MCF 10A (cell line): Measurements from ENCODE around the gene SUN3. TPM values are rescaled to one million over a fixed set of nuclear protein-coding genes. Genes with fewer than 3 reads are reported as not detected.

Experiments used
- BruUV-seq: library from RNA; stranded (reverse); fragments of 400-500 nt; replicated peaks from 2 replicates; lab custom pipeline; 2021; lab: Mats Ljungman, UMichigan
- CTCF ChIA-PET: fragments of 300-600 bp; sonication (Branson Sonifier 250); formaldehyde crosslinking; extraction: SDS; loops from one replicate; lab custom pipeline; 2021; ENCODE audit warnings: antibody characterized with exemption, inconsistent platforms; lab: Yijun Ruan, JAX
- POLR2A ChIA-PET: fragments of 300-600, 350-650 bp; sonication (Branson Sonifier 250); formaldehyde crosslinking; extraction: SDS; loops from one replicate; lab custom pipeline; 2020; ENCODE audit warnings: antibody characterized with exemption, inconsistent platforms; lab: Yijun Ruan, JAX
- DNase-seq: peaks from one replicate; pipeline ENCODE4 v3.0.0-alpha.2; 2018; ENCODE audit not compliant: unreplicated experiment
- H3K27ac Mint-ChIP-seq: one replicate; pipeline ENCODE4 v1.8.0; 2022; ENCODE audit warnings: mild to moderate bottlenecking, low read depth, mixed read lengths; ENCODE audit not compliant: unreplicated experiment
- H3K27me3 Mint-ChIP-seq: one replicate; pipeline ENCODE4 v1.8.0; 2022; ENCODE audit warnings: mixed read lengths; ENCODE audit not compliant: insufficient read depth, unreplicated experiment
- H3K36me3 Mint-ChIP-seq: one replicate; pipeline ENCODE4 v1.8.0; 2022; ENCODE audit warnings: mild to moderate bottlenecking, moderate library complexity, mixed read lengths; ENCODE audit not compliant: insufficient read depth, unreplicated experiment
- H3K4me1 Mint-ChIP-seq: one replicate; pipeline ENCODE4 v1.8.0; 2022; ENCODE audit warnings: mixed read lengths; ENCODE audit not compliant: insufficient read depth, unreplicated experiment
- H3K4me3 Mint-ChIP-seq: one replicate; pipeline ENCODE4 v1.8.0; 2022; ENCODE audit warnings: mild to moderate bottlenecking, moderate library complexity, mixed read lengths; ENCODE audit not compliant: unreplicated experiment
- H3K9me3 Mint-ChIP-seq: one replicate; pipeline ENCODE4 v1.8.0; 2022; ENCODE audit warnings: mixed read lengths; ENCODE audit not compliant: unreplicated experiment
- intact Hi-C: fragments of 100-400 bp; cut with micrococcal nuclease; formaldehyde crosslinking; loops from 2 replicates; pipeline ENCODE4 v1.14.1; 2022
- total RNA-seq: library from RNA; stranded (reverse); gene quantifications from 2 replicates; pipeline ENCODE4 v1.2.3, GENCODE V29; 2022
- TF ChIP-seq, protein P1 (sequence below): fragments of 200-600 bp; IDR thresholded peaks from one replicate; pipeline ENCODE4 v1.8.0; 2022; ENCODE audit warnings: antibody characterized with exemption, mild to moderate bottlenecking; ENCODE audit not compliant: unreplicated experiment

Gene SUN3
- total RNA-seq, 1 experiment from 2014 or later = not detected

DNA sequence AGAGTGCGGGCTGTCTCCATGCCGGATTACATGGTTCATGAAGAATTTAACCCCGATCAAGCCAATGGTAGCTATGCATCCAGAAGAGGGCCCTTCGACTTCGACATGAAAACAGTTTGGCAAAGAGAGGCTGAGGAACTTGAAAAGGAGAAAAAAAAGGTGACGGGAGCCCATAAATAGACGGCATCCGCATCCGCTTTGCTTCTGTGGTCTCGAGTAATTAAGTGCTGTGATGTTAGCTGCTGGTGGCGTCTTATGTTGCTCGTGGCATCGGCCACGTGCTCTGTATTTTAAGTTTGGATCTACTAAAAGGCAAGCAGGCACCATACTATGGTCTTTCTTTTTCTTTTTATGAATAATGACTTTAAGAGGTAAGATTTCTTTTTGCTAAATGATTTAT lies 17.6 kb upstream of the SUN3 start:
- no peaks in the 10 kb centered on the region for H3K9me3 Mint-ChIP-seq
- peaks cover 19% of the 10 kb centered on the region for H3K4me1 Mint-ChIP-seq
- H3K4me3 Mint-ChIP-seq = no peak overlapping the region
- CTCF ChIA-PET = no interaction called here
- POLR2A ChIA-PET = no interaction called here
- H3K27me3 Mint-ChIP-seq = no peaks in the 10 kb centered on the region
- BruUV-seq = no TSS peak
- H3K27ac Mint-ChIP-seq = no peak overlapping the region
- no peaks in the 10 kb centered on the region for H3K36me3 Mint-ChIP-seq
- TF ChIP-seq, protein P1, sequence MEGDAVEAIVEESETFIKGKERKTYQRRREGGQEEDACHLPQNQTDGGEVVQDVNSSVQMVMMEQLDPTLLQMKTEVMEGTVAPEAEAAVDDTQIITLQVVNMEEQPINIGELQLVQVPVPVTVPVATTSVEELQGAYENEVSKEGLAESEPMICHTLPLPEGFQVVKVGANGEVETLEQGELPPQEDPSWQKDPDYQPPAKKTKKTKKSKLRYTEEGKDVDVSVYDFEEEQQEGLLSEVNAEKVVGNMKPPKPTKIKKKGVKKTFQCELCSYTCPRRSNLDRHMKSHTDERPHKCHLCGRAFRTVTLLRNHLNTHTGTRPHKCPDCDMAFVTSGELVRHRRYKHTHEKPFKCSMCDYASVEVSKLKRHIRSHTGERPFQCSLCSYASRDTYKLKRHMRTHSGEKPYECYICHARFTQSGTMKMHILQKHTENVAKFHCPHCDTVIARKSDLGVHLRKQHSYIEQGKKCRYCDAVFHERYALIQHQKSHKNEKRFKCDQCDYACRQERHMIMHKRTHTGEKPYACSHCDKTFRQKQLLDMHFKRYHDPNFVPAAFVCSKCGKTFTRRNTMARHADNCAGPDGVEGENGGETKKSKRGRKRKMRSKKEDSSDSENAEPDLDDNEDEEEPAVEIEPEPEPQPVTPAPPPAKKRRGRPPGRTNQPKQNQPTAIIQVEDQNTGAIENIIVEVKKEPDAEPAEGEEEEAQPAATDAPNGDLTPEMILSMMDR = no peak
- intact Hi-C loops = no loop called here
- DNase-seq = no peak

DNA sequence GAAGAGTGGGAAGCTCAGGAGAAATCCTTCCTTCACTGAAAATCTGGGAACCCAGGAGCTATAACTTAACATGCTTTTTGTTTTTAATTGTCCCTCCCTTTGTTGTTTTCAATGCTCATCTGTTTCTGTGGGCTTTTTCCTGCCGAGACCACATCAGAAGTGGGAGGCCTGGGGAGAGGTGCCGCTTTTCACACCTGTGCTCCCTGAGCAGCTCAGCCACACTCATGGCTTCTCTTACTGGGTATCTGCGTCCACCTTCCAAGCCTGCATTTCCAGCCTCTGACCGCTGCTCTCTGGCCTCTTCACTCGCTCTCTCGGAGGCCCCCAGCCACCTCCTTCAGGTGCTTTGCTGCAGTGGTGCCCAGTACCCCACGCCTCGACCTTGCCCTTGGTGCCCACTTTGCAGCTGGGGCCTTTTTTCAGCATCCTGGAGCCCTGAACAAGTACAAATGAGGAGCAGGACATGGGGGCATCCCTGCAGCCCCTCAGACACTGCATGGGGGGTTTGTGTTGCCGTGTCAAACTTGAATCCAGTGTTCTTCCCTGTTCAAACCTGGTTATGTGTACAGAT lies 16.4 kb upstream of the SUN3 start:
- Mint-ChIP-seq H3K27me3 (no peaks in the 10 kb centered on the region), H3K36me3 (no peaks in the 10 kb centered on the region), H3K27ac (no peak overlapping the region), H3K4me1 (peaks cover 25% of the 10 kb centered on the region), H3K4me3 (no peak overlapping the region), H3K9me3 (no peaks in the 10 kb centered on the region)
- DNase-seq = no peak
- intact Hi-C loops = no loop called here
- POLR2A ChIA-PET = no interaction called here
- TF ChIP-seq, protein P1 = no peak
- CTCF ChIA-PET = interaction anchor here (0.6 kb wide), 1 partner anchor 71 kb away, joined by 4 read pairs; no protein-coding TSS in a partner anchor
- BruUV-seq = no TSS peak

DNA sequence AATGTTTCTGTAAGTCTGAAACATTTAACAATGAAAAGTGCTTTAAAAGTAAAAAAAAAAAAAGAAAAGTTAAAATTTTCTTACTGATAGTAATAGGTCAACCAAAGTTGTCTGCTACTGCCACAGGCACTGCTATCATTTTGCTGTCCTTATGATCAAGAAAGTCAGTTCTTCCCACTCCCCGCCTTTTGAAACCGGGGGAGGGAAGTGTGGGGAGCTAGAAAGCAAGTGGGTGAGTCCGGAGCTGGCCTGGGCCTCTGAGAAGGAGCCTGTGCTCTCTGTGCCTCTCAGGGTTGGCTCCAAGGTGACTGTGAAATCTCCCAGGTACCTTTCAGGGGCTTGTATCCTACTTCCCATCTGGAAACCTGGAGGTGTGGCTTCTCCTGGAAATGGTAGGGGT lies 13.7 kb upstream of the SUN3 start:
- POLR2A ChIA-PET = no interaction called here
- Mint-ChIP-seq H3K4me3 (no peak overlapping the region), H3K36me3 (no peaks in the 10 kb centered on the region), H3K27me3 (no peaks in the 10 kb centered on the region), H3K27ac (no peak overlapping the region), H3K9me3 (no peaks in the 10 kb centered on the region), H3K4me1 (peaks cover 17% of the 10 kb centered on the region)
- DNase-seq = no peak
- BruUV-seq = no TSS peak
- TF ChIP-seq, protein P1 = no peak
- CTCF ChIA-PET = interaction anchor here (0.6 to 1.2 kb wide), 7 partner anchors 22 to 177 kb away, joined by 3 to 4 read pairs (median 4); no protein-coding TSS in a partner anchor
- intact Hi-C loops = no loop called here

DNA sequence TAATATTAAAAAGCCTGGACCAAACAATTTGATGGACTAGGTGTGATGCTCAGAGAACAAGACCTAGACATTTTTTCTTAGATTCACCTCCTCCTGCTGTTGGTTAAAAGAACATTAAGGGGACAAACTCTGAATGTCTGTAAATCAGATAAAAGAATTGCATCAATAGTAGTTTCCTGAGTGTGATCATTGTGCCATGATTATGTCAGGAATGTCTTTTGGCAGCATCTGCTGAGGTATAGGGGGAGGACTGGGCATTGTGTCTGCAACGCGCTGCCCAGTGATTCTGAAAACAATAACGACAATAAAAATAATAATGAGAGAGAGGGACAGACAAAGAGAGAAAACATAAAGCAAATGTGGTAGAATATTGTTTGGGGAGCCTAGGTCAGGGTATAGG lies 13.3 kb upstream of the SUN3 start:
- H3K27ac Mint-ChIP-seq = no peak overlapping the region
- peaks cover 17% of the 10 kb centered on the region for H3K4me1 Mint-ChIP-seq
- DNase-seq = peak; percentile 54
- ChIA-PET CTCF (interaction anchor here (1.2 to 2.0 kb wide), 2 partner anchors 64 to 68 kb away, joined by 4 to 6 read pairs; no protein-coding TSS in a partner anchor), POLR2A (interaction anchor here (1.1 to 1.6 kb wide), 2 partner anchors 46 to 48 kb away, joined by 4 to 8 read pairs; partner anchors contain the start of gene UPP1)
- no peaks in the 10 kb centered on the region for H3K36me3 Mint-ChIP-seq
- H3K9me3 Mint-ChIP-seq = no peaks in the 10 kb centered on the region
- intact Hi-C loops = no loop called here
- BruUV-seq = no TSS peak
- H3K27me3 Mint-ChIP-seq = no peaks in the 10 kb centered on the region
- TF ChIP-seq, protein P1 = no peak
- no peak overlapping the region for H3K4me3 Mint-ChIP-seq
